Neural cell (in vitro differentiated cells): ENCODE measurements around the gene CAMSAP3. TPM values are rescaled to one million over a fixed set of nuclear protein-coding genes. Genes with fewer than 3 reads are reported as not detected.

Experiments used
- H2AFZ ChIP-seq: fragments of 200-600, 300-800 bp; sonication (generic), shearing (Covaris generic); 2 replicates; pipeline ENCODE4 v1.6.0; 2014; ENCODE audit warnings: low read depth, mild to moderate bottlenecking, antibody characterized with exemption, low read length, moderate library complexity
- H3F3A ChIP-seq: fragments of 200-600 bp; shearing (Covaris generic); 2 replicates; pipeline ENCODE4 v1.6.1; 2016; ENCODE audit warnings: mild to moderate bottlenecking, moderate library complexity, mixed read lengths, antibody characterized with exemption, low read length; ENCODE audit not compliant: insufficient read depth, poor library complexity, severe bottlenecking
- H3K27ac ChIP-seq: fragments of 200-600, 300-800 bp; sonication (generic), shearing (Covaris generic); 2 replicates; pipeline ENCODE4 v1.5.1; 2014; ENCODE audit warnings: mild to moderate bottlenecking, low read length, moderate library complexity
- H3K27me3 ChIP-seq: fragments of 300-800, 200-600 bp; sonication (generic), shearing (Covaris generic); 2 replicates; pipeline ENCODE4 v1.6.0; 2014; ENCODE audit warnings: mild to moderate bottlenecking, low read depth, low read length, moderate library complexity; ENCODE audit not compliant: insufficient read depth
- H3K36me3 ChIP-seq: fragments of 300-800, 200-600 bp; sonication (generic), shearing (Covaris generic); 2 replicates; pipeline ENCODE4 v1.5.1; 2014; ENCODE audit warnings: mild to moderate bottlenecking, antibody characterized with exemption, low read length, moderate library complexity; ENCODE audit not compliant: insufficient read depth
- H3K4me2 ChIP-seq: fragments of 300-800, 200-600 bp; sonication (generic), shearing (Covaris generic); 2 replicates; pipeline ENCODE4 v1.6.0; 2014; ENCODE audit warnings: mild to moderate bottlenecking, low read length
- H3K4me3 ChIP-seq: fragments of 300-800, 200-600 bp; sonication (generic), shearing (Covaris generic); 2 replicates; pipeline ENCODE4 v1.5.1; 2014; ENCODE audit warnings: mild to moderate bottlenecking, low read length, moderate library complexity
- H3K79me2 ChIP-seq: fragments of 200-600 bp; shearing (Covaris generic); replicated peaks from 2 replicates; pipeline ENCODE4 v1.6.0; 2014; ENCODE audit warnings: mild to moderate bottlenecking, low read length, moderate library complexity; ENCODE audit not compliant: insufficient read depth
- H3K9ac ChIP-seq: fragments of 300-800, 200-600 bp; sonication (generic), shearing (Covaris generic); 2 replicates; pipeline ENCODE4 v1.6.1; 2016; ENCODE audit warnings: mild to moderate bottlenecking, low read length, mixed read lengths
- H3K9me2 ChIP-seq: fragments of 200-600 bp; shearing (Covaris generic); 2 replicates; pipeline ENCODE4 v1.6.1; 2016; ENCODE audit warnings: mild to moderate bottlenecking, low read length, mixed read lengths; ENCODE audit not compliant: insufficient read depth
- H3K9me3 ChIP-seq: fragments of 200-600, 300-800 bp; sonication (generic), shearing (Covaris generic); 2 replicates; pipeline ENCODE4 v1.6.1; 2016; ENCODE audit warnings: mild to moderate bottlenecking, mixed run types, low read length, moderate library complexity, mixed read lengths
- H4K20me1 ChIP-seq: fragments of 200-600 bp; shearing (Covaris generic); 2 replicates; pipeline ENCODE4 v1.6.1; 2016; ENCODE audit warnings: mild to moderate bottlenecking, mixed run types; ENCODE audit not compliant: insufficient read depth
- EP300 ChIP-seq: fragments of 450-650 bp; conservative IDR thresholded peaks from 2 replicates; pipeline ENCODE4 v1.6.1; 2014; ENCODE audit warnings: antibody characterized with exemption, mild to moderate bottlenecking, moderate library complexity; ENCODE audit not compliant: poor library complexity, severe bottlenecking
- EZH2 ChIP-seq: fragments of 200-600, 300-800 bp; shearing (Covaris generic), sonication (generic); IDR thresholded peaks from 2 replicates; pipeline ENCODE4 v1.6.1; 2014; ENCODE audit warnings: antibody characterized with exemption, low read length, borderline replicate concordance, mild to moderate bottlenecking; ENCODE audit not compliant: insufficient read depth, poor library complexity, severe bottlenecking
- MXI1 ChIP-seq: fragments of 450-650 bp; conservative IDR thresholded peaks from 2 replicates; pipeline ENCODE4 v1.6.1; 2014; ENCODE audit warnings: antibody characterized with exemption, mild to moderate bottlenecking; ENCODE audit not compliant: poor library complexity, severe bottlenecking
- POLR2AphosphoS5 ChIP-seq: IDR thresholded peaks from 2 replicates; pipeline ENCODE4 v1.6.1; 2012
- RAD21 ChIP-seq: fragments of 450-650 bp; conservative IDR thresholded peaks from 2 replicates; pipeline ENCODE4 v1.6.1; 2014; ENCODE audit warnings: antibody characterized with exemption, mild to moderate bottlenecking, moderate library complexity
- SMC3 ChIP-seq: fragments of 450-650 bp; conservative IDR thresholded peaks from 2 replicates; pipeline ENCODE4 v1.6.1; 2014; ENCODE audit warnings: antibody characterized with exemption, mild to moderate bottlenecking, moderate library complexity; ENCODE audit not compliant: poor library complexity
- TAF1 ChIP-seq: IDR thresholded peaks from 2 replicates; pipeline ENCODE4 v1.6.1; 2012; ENCODE audit warnings: low read depth
- polyA minus RNA-seq: library from RNA; depleted of rRNA, polyadenylated mRNA; stranded (reverse); fragments of >200 nt; gene quantifications from 2 replicates; pipeline ENCODE4 v1.2.3, GENCODE V29; 2014
- polyA plus RNA-seq: library from polyadenylated mRNA; depleted of rRNA; stranded (reverse); fragments of >200 nt; gene quantifications from 2 replicates; pipeline ENCODE4 v1.2.3, GENCODE V29; 2014
- TF ChIP-seq, protein P1 (sequence below): fragments of 450-650 bp; IDR thresholded peaks from 2 replicates; pipeline ENCODE4 v1.5.1; 2014; ENCODE audit warnings: antibody characterized with exemption, mild to moderate bottlenecking, moderate library complexity; ENCODE audit not compliant: poor library complexity, severe bottlenecking
- TF ChIP-seq, protein P2 (sequence below): IDR thresholded peaks from 2 replicates; pipeline ENCODE4 v1.6.1; 2012; ENCODE audit warnings: borderline replicate concordance

CAMSAP3 gene, protein sequence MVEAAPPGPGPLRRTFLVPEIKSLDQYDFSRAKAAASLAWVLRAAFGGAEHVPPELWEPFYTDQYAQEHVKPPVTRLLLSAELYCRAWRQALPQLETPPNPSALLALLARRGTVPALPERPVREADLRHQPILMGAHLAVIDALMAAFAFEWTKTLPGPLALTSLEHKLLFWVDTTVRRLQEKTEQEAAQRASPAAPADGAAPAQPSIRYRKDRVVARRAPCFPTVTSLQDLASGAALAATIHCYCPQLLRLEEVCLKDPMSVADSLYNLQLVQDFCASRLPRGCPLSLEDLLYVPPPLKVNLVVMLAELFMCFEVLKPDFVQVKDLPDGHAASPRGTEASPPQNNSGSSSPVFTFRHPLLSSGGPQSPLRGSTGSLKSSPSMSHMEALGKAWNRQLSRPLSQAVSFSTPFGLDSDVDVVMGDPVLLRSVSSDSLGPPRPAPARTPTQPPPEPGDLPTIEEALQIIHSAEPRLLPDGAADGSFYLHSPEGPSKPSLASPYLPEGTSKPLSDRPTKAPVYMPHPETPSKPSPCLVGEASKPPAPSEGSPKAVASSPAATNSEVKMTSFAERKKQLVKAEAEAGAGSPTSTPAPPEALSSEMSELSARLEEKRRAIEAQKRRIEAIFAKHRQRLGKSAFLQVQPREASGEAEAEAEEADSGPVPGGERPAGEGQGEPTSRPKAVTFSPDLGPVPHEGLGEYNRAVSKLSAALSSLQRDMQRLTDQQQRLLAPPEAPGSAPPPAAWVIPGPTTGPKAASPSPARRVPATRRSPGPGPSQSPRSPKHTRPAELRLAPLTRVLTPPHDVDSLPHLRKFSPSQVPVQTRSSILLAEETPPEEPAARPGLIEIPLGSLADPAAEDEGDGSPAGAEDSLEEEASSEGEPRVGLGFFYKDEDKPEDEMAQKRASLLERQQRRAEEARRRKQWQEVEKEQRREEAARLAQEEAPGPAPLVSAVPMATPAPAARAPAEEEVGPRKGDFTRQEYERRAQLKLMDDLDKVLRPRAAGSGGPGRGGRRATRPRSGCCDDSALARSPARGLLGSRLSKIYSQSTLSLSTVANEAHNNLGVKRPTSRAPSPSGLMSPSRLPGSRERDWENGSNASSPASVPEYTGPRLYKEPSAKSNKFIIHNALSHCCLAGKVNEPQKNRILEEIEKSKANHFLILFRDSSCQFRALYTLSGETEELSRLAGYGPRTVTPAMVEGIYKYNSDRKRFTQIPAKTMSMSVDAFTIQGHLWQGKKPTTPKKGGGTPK
- polyA plus RNA-seq (17.0 and 22.5 TPM in 2 replicates), polyA minus RNA-seq (22.2 and 24.1 TPM in 2 replicates)

DNA sequence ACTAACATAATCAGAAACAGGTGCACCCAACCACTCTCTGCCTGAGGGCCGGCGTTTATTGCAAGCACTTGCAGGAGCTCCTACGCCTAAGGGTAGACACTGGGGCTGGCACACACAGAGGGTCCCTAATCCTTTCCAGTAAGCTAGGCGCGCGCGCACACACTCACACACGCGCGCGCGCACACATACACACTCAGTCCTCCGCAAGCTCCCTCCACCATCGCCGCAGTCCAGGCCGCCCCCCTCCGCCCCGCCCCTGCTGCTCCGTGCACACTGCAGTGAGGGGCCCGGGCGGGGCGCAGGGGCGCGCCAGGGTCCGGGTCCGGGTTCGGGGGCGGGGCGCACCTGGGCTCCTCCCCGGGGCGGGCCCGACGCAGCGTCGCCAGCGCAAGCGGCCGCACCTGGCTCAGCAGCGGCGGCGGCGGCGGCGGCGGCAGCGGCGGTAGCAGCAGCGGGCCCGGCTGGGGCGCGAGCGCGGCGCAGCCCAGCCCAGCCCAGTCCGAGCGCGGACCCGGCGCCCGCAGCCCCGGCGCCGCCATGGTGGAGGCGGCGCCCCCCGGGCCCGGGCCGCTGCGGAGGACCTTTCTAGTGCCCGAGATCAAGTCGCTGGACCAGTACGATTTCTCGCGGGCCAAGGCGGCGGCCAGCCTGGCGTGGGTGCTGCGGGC lies at the start of gene CAMSAP3:
Gene CAMSAP3 (plus strand): TSS at position 398 of the 668 bp plus-strand sequence. CDS start 140 bp downstream, at position 538.
- Histone ChIP-seq H3K9me2 (no peaks in the 10 kb centered on the region), H3K9me3 (no peaks in the 10 kb centered on the region), H3K4me2 (peak within 1 kb of the TSS; percentile 31), H3K27me3 (no peaks in the 10 kb centered on the region), H3K36me3 (no peaks in the 10 kb centered on the region), H4K20me1 (no peaks in the 10 kb centered on the region), H2AFZ (peak within 1 kb of the TSS; percentile 70), H3K9ac (peak within 1 kb of the TSS; percentile 82), H3K4me3 (peak within 1 kb of the TSS; percentile 93), H3K27ac (peak within 1 kb of the TSS; percentile 48), H3K79me2 (peaks cover 14% of the 10 kb centered on the region), H3F3A (no peaks in the 10 kb centered on the region)
- TF ChIP-seq, protein P1, sequence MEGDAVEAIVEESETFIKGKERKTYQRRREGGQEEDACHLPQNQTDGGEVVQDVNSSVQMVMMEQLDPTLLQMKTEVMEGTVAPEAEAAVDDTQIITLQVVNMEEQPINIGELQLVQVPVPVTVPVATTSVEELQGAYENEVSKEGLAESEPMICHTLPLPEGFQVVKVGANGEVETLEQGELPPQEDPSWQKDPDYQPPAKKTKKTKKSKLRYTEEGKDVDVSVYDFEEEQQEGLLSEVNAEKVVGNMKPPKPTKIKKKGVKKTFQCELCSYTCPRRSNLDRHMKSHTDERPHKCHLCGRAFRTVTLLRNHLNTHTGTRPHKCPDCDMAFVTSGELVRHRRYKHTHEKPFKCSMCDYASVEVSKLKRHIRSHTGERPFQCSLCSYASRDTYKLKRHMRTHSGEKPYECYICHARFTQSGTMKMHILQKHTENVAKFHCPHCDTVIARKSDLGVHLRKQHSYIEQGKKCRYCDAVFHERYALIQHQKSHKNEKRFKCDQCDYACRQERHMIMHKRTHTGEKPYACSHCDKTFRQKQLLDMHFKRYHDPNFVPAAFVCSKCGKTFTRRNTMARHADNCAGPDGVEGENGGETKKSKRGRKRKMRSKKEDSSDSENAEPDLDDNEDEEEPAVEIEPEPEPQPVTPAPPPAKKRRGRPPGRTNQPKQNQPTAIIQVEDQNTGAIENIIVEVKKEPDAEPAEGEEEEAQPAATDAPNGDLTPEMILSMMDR, result peak; percentile 29
- peak; percentile 29 for TF ChIP-seq EP300
- no peak for TF ChIP-seq TAF1
- no peak for TF ChIP-seq EZH2
- TF ChIP-seq POLR2AphosphoS5, result peak; percentile 12
- TF ChIP-seq SMC3, result no peak
- TF ChIP-seq RAD21, result peak; percentile 22
- TF ChIP-seq, protein P2, sequence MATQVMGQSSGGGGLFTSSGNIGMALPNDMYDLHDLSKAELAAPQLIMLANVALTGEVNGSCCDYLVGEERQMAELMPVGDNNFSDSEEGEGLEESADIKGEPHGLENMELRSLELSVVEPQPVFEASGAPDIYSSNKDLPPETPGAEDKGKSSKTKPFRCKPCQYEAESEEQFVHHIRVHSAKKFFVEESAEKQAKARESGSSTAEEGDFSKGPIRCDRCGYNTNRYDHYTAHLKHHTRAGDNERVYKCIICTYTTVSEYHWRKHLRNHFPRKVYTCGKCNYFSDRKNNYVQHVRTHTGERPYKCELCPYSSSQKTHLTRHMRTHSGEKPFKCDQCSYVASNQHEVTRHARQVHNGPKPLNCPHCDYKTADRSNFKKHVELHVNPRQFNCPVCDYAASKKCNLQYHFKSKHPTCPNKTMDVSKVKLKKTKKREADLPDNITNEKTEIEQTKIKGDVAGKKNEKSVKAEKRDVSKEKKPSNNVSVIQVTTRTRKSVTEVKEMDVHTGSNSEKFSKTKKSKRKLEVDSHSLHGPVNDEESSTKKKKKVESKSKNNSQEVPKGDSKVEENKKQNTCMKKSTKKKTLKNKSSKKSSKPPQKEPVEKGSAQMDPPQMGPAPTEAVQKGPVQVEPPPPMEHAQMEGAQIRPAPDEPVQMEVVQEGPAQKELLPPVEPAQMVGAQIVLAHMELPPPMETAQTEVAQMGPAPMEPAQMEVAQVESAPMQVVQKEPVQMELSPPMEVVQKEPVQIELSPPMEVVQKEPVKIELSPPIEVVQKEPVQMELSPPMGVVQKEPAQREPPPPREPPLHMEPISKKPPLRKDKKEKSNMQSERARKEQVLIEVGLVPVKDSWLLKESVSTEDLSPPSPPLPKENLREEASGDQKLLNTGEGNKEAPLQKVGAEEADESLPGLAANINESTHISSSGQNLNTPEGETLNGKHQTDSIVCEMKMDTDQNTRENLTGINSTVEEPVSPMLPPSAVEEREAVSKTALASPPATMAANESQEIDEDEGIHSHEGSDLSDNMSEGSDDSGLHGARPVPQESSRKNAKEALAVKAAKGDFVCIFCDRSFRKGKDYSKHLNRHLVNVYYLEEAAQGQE, result peak; percentile 69
- peak; percentile 55 for TF ChIP-seq MXI1
